Thymus (tissue), 11 donors: ENCODE data around the gene ATP23. TPM values are rescaled to one million over a fixed set of nuclear protein-coding genes. Genes with fewer than 3 reads are reported as not detected.

Experiments used
- DNase-seq, 9 donors: peaks; one replicate each; pipeline ENCODE4 v3.0.0-alpha.2; 2013; ENCODE audit warnings: low spot score in 9 of 9, low read depth in 6 of 9, missing footprints in 1 of 9
- H3K27ac ChIP-seq, 2 donors: one replicate each; pipeline ENCODE4 v1.5.1; 2013; ENCODE audit warnings: control low read depth in 1 of 2, low read depth in 1 of 2, low read length in 1 of 2, mild to moderate bottlenecking in 1 of 2, moderate library complexity in 1 of 2
- H3K27me3 ChIP-seq, 2 donors: one replicate each; pipeline ENCODE4 v1.5.1; 2013; ENCODE audit warnings: low read length in 1 of 2; ENCODE audit not compliant: control insufficient read depth in 2 of 2, insufficient read depth in 1 of 2
- H3K36me3 ChIP-seq, 2 donors: one replicate each; pipeline ENCODE4 v1.5.1; 2013; ENCODE audit warnings: low read length in 1 of 2, mild to moderate bottlenecking in 1 of 2, moderate library complexity in 1 of 2; ENCODE audit not compliant: control insufficient read depth in 2 of 2, insufficient read depth in 2 of 2
- H3K4me1 ChIP-seq, 2 donors: one replicate each; pipeline ENCODE4 v1.5.1; 2013; ENCODE audit warnings: low read length in 2 of 2; ENCODE audit not compliant: control insufficient read depth in 2 of 2, insufficient read depth in 2 of 2
- H3K4me3 ChIP-seq, 2 donors: one replicate each; pipeline ENCODE4 v1.5.1; 2013; ENCODE audit warnings: low read length in 2 of 2, control low read depth in 1 of 2, mild to moderate bottlenecking in 1 of 2
- H3K9me3 ChIP-seq, 2 donors: one replicate each; pipeline ENCODE4 v1.5.1; 2013; ENCODE audit warnings: low read length in 1 of 2, mild to moderate bottlenecking in 1 of 2; ENCODE audit not compliant: control insufficient read depth in 2 of 2, insufficient read depth in 1 of 2
- WGBS: extraction: QIAGEN DNeasy Blood & Tissue Kit; methylation state at CpG from one replicate; pipeline ENCODE4 v1.1.7; 2013; 5-methylcytosine and 5-hydroxymethylcytosine counted together
- polyA plus RNA-seq: library from polyadenylated mRNA; stranded (reverse); fragments of 200-250 nt; gene quantifications from one replicate; pipeline ENCODE4 v1.2.3, GENCODE V29; 2013
- total RNA-seq: library from RNA; stranded (reverse); fragments of 120-200 nt; gene quantifications from one replicate; pipeline ENCODE4 v1.2.4, GENCODE V29; 2013
- donor health status: healthy.

Gene ATP23
- total and polyA plus RNA-seq, 2 donors = 15.6 to 36.0 TPM

GRCh38 chr12:58000499-58000898, 59.1 kb downstream of the ATP23 start:
- H3K27ac ChIP-seq = no peak overlapping the region
- H3K4me1 ChIP-seq = no peaks in the 10 kb centered on the region
- no peak for DNase-seq
- no peak overlapping the region for H3K4me3 ChIP-seq
- H3K9me3 ChIP-seq = peaks cover 1 to 21% of the 10 kb centered on the region in 2 donors
- H3K36me3 ChIP-seq = no peaks in the 10 kb centered on the region
- no peaks in the 10 kb centered on the region for H3K27me3 ChIP-seq
- 97% methylated on average over 2 of the region's 2 CpGs for WGBS

- no peak overlapping the region for H3K27ac ChIP-seq
- no peak overlapping the region for H3K4me3 ChIP-seq
- no peaks in the 10 kb centered on the region for H3K36me3 ChIP-seq
- H3K4me1 ChIP-seq = no peaks in the 10 kb centered on the region
- no peak for DNase-seq
- WGBS = 94% methylated on average over 4 of the region's 4 CpGs
- no peaks in the 10 kb centered on the region for H3K27me3 ChIP-seq
- H3K9me3 ChIP-seq = no peaks in the 10 kb centered on the region
These were observed 66.5 kb downstream of the ATP23 start for GRCh38 chr12:58007875-58008274.

GRCh38 chr12:58008634-58009033, 67.3 kb downstream of the ATP23 start:
- Histone ChIP-seq H3K27ac (no peak overlapping the region), H3K27me3 (no peaks in the 10 kb centered on the region), H3K4me1 (no peaks in the 10 kb centered on the region), H3K36me3 (no peaks in the 10 kb centered on the region), H3K9me3 (no peaks in the 10 kb centered on the region), H3K4me3 (no peak overlapping the region)
- 61% methylated on average over 3 of the region's 3 CpGs for WGBS
- DNase-seq = no peak

Other genes starting within 250 kb of the ATP23 start
- 111 TPM for gene OS9, start 247.4 kb upstream of the ATP23 start, total RNA-seq
- 166 TPM for gene OS9, start 247.4 kb upstream of the ATP23 start, polyA plus RNA-seq
- 14.4 TPM for gene AGAP2, start 202.8 kb upstream of the ATP23 start, total RNA-seq
- gene AGAP2, start 202.8 kb upstream of the ATP23 start, polyA plus RNA-seq = 15.5 TPM
- gene TSPAN31, start 196.5 kb upstream of the ATP23 start, total RNA-seq = 25.3 TPM
- 31.4 TPM for gene TSPAN31, start 196.5 kb upstream of the ATP23 start, polyA plus RNA-seq
- 96.8 TPM for gene CDK4, start 189.3 kb upstream of the ATP23 start, total RNA-seq
- gene CDK4, start 189.3 kb upstream of the ATP23 start, polyA plus RNA-seq = 38.5 TPM
- gene MARCHF9, start 186.5 kb upstream of the ATP23 start, total RNA-seq = 10.7 TPM
- 54.9 TPM for gene MARCHF9, start 186.5 kb upstream of the ATP23 start, polyA plus RNA-seq
- 0.42 TPM for gene CYP27B1, start 174.5 kb upstream of the ATP23 start, total RNA-seq
- gene CYP27B1, start 174.5 kb upstream of the ATP23 start, polyA plus RNA-seq = 0.82 TPM
- 10.6 TPM for gene METTL1, start 169.5 kb upstream of the ATP23 start, total RNA-seq
- 12.9 TPM for gene METTL1, start 169.5 kb upstream of the ATP23 start, polyA plus RNA-seq
- gene EEF1AKMT3, start 169.0 kb upstream of the ATP23 start, total RNA-seq = 1.3 TPM
- 2.4 TPM for gene EEF1AKMT3, start 169.0 kb upstream of the ATP23 start, polyA plus RNA-seq
- gene TSFM, start 158.8 kb upstream of the ATP23 start, total RNA-seq = 29.2 TPM
- gene TSFM, start 158.8 kb upstream of the ATP23 start, polyA plus RNA-seq = 28.6 TPM
- gene AVIL, start 122.8 kb upstream of the ATP23 start, total RNA-seq = 2.4 TPM
- gene AVIL, start 122.8 kb upstream of the ATP23 start, polyA plus RNA-seq = 17.0 TPM
- 68.6 TPM for gene CTDSP2, start 94.8 kb upstream of the ATP23 start, total RNA-seq
- 50.4 TPM for gene CTDSP2, start 94.8 kb upstream of the ATP23 start, polyA plus RNA-seq